HEK293 (cell line): Measurements from ENCODE around the gene FAM25A.

Experiments
- ELK4 ChIP-seq: IDR thresholded peaks from 2 replicates; pipeline ENCODE4 v1.6.1; 2011; ENCODE audit warnings: mild to moderate bottlenecking, low read depth, low read length, borderline replicate concordance
- PATZ1 ChIP-seq: fragments of 450-650 bp; formaldehyde crosslinking; IDR thresholded peaks from 2 replicates; pipeline ENCODE4 v1.5.1; 2016; ENCODE audit warnings: missing biosample characterization, missing genetic modification characterization
- PRDM6 ChIP-seq: fragments of 450-650 bp; formaldehyde crosslinking; IDR thresholded peaks from 2 replicates; pipeline ENCODE4 v1.5.1; 2017; ENCODE audit warnings: missing biosample characterization, missing genetic modification characterization
- ZBTB8A ChIP-seq: fragments of 450-650 bp; formaldehyde crosslinking; IDR thresholded peaks from 2 replicates; pipeline ENCODE4 v1.5.1; 2016; ENCODE audit warnings: missing biosample characterization, missing genetic modification characterization
- ZNF18 ChIP-seq: fragments of 450-650 bp; formaldehyde crosslinking; IDR thresholded peaks from 2 replicates; pipeline ENCODE4 v1.5.1; 2016; ENCODE audit warnings: missing biosample characterization, missing genetic modification characterization
- ZNF37A ChIP-seq: fragments of 450-650 bp; IDR thresholded peaks from 2 replicates; pipeline ENCODE4 v1.5.1; 2018; ENCODE audit warnings: missing biosample characterization, missing genetic modification characterization
- ZNF416 ChIP-seq: fragments of 450-650 bp; formaldehyde crosslinking; IDR thresholded peaks from 2 replicates; pipeline ENCODE4 v1.5.1; 2016; ENCODE audit warnings: missing biosample characterization, missing genetic modification characterization
- TF ChIP-seq, protein P1 (sequence below): fragments of 450-650 bp; formaldehyde crosslinking; IDR thresholded peaks from 2 replicates; pipeline ENCODE4 v1.5.1; 2016; ENCODE audit warnings: missing biosample characterization, missing genetic modification characterization
- TF ChIP-seq, protein P2 (sequence below): fragments of 450-650 bp; formaldehyde crosslinking; IDR thresholded peaks from 2 replicates; pipeline ENCODE4 v1.5.1; 2016; ENCODE audit warnings: missing biosample characterization, missing genetic modification characterization
- TF ChIP-seq, protein P3 (sequence below): fragments of 450-650 bp; formaldehyde crosslinking; IDR thresholded peaks from 2 replicates; pipeline ENCODE4 v1.5.1; 2016; ENCODE audit warnings: missing biosample characterization, missing genetic modification characterization

DNA sequence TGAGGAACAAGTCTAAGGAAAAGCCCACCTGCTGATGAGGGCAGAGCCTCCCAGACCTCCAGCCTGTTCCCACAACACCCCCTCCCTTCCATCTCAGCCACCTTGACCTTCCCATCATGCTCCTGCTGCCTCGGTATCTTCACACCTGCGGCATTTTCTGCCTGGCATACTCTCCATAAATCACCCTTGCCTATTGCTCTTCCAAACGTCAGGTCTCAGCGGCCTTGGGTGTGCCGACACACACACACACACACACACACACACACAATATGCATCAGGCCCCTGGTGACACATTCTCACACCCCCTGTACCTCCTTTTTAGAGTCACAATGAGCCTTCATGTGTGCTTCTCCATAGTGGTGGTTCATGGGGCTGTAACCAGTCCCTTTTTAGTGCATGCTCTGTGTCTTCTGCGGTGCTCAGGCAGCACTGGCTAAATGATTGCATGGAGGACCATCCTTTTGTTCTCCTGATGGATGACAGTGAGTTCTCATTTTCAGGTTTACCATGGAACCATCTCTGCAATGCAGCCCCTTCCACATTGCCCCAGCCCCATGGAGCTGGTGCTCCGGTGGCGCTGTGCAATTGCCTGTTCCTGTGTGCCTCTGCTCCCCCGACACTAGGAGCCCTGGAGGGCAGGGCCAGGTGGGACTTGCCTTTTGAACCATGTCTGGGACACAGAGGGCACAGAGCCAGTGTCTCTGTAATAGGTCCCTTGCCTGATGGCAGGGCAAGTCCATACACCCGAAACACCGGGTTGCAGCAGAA lies 47.3 kb upstream of the FAM25A start:
- TF ChIP-seq, protein P1, sequence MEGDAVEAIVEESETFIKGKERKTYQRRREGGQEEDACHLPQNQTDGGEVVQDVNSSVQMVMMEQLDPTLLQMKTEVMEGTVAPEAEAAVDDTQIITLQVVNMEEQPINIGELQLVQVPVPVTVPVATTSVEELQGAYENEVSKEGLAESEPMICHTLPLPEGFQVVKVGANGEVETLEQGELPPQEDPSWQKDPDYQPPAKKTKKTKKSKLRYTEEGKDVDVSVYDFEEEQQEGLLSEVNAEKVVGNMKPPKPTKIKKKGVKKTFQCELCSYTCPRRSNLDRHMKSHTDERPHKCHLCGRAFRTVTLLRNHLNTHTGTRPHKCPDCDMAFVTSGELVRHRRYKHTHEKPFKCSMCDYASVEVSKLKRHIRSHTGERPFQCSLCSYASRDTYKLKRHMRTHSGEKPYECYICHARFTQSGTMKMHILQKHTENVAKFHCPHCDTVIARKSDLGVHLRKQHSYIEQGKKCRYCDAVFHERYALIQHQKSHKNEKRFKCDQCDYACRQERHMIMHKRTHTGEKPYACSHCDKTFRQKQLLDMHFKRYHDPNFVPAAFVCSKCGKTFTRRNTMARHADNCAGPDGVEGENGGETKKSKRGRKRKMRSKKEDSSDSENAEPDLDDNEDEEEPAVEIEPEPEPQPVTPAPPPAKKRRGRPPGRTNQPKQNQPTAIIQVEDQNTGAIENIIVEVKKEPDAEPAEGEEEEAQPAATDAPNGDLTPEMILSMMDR (tag by site-specific recombination), result no peak
- TF ChIP-seq, protein P2, sequence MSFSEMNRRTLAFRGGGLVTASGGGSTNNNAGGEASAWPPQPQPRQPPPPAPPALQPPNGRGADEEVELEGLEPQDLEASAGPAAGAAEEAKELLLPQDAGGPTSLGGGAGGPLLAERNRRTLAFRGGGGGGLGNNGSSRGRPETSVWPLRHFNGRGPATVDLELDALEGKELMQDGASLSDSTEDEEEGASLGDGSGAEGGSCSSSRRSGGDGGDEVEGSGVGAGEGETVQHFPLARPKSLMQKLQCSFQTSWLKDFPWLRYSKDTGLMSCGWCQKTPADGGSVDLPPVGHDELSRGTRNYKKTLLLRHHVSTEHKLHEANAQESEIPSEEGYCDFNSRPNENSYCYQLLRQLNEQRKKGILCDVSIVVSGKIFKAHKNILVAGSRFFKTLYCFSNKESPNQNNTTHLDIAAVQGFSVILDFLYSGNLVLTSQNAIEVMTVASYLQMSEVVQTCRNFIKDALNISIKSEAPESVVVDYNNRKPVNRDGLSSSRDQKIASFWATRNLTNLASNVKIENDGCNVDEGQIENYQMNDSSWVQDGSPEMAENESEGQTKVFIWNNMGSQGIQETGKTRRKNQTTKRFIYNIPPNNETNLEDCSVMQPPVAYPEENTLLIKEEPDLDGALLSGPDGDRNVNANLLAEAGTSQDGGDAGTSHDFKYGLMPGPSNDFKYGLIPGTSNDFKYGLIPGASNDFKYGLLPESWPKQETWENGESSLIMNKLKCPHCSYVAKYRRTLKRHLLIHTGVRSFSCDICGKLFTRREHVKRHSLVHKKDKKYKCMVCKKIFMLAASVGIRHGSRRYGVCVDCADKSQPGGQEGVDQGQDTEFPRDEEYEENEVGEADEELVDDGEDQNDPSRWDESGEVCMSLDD, result no peak
- TF ChIP-seq ELK4 (no peak), ZBTB8A (tag by site-specific recombination) (no peak), ZNF416 (tag by site-specific recombination) (no peak), ZNF37A (tag by site-specific recombination) (no peak), ZNF18 (tag by site-specific recombination) (no peak), PRDM6 (no peak), PATZ1 (tag by site-specific recombination) (no peak)
- TF ChIP-seq, protein P3, sequence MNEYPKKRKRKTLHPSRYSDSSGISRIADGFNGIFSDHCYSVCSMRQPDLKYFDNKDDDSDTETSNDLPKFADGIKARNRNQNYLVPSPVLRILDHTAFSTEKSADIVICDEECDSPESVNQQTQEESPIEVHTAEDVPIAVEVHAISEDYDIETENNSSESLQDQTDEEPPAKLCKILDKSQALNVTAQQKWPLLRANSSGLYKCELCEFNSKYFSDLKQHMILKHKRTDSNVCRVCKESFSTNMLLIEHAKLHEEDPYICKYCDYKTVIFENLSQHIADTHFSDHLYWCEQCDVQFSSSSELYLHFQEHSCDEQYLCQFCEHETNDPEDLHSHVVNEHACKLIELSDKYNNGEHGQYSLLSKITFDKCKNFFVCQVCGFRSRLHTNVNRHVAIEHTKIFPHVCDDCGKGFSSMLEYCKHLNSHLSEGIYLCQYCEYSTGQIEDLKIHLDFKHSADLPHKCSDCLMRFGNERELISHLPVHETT (tag by site-specific recombination), result no peak
